NCI-H82 treated with DMSO at 0.1 percent for 48 hours (cell line): Measurements from ENCODE around the gene KIF22.
A peak's percentile ranks its signal among the peaks of the same experiment; 100 is the strongest.
"Not testable (repeated sequence)": the region's sequence is repeated elsewhere in the genome, so short reads cannot be mapped to it uniquely, and the experiment has no call there.

Source experiments
- DNase-seq: peaks from one replicate; lab custom pipeline; 2025; ENCODE audit not compliant: unreplicated experiment; lab: John Stamatoyannopoulos, UW

KIF22 gene

DNA sequence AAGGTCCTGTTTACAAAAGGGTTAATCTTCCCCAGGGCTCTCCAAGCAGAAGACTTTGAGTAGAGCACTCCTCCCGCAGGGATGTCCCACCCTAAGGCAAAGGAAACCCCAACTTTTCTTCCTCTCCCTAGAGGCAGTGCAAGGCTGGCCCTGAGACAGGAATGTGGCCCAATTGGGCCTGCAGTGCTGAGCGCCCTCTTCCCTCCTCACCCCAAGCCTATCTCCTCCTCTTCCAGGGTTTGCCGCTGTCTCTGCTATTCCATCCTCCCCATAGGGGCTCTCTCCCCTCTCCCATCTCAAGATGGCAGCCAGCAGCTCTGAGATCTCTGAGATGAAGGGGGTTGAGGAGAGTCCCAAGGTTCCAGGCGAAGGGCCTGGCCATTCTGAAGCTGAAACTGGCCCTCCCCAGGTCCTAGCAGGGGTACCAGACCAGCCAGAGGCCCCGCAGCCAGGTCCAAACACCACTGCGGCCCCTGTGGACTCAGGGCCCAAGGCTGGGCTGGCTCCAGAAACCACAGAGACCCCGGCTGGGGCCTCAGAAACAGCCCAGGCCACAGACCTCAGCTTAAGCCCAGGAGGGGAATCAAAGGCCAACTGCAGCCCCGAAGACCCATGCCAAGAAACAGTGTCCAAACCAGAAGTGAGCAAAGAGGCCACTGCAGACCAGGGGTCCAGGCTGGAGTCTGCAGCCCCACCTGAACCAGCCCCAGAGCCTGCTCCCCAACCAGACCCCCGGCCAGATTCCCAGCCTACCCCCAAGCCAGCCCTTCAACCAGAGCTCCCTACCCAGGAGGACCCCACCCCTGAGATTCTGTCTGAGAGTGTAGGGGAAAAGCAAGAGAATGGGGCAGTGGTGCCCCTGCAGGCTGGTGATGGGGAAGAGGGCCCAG, 22.4 kb downstream of the KIF22 start:
- no peak for DNase-seq

GRCh38 chr16:29813644-29814562, 23.4 kb downstream of the KIF22 start:
- no peak for DNase-seq

GRCh38 chr16:29814592-29814991, 24.0 kb downstream of the KIF22 start:
- DNase-seq, result no peak

DNA sequence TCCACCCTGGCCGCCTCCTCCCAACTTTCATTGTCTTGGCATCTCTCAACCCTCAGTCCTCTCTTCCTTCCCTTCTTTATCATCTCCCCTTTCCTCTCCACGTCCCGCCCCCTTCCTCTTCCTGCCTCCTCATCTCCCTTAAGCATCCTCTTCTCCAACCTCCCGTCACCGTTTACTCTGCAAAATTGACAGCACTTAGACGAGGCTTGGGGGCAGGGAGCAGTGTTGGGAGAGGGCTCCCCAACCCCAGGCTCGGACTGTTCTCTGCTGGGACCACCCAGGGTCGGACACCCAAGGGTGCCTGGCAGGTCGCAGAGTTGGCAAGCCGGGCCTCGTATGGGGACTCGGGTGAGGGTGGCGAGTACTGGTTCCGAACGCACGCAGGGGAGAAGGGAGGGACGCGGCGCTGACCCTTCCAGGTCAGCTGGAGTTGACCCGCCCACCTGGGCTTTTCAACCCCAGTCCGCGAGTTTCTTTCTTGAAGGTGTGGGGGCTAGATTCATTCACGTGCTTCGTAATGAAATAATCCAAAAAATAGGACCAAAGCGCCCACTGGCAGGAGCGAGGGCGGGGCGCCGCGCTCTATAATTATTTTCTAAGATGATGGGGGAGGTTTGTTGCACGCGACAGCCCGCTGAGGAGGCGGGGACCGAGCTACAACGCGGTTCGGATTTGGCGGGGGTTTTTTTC, 24.6 kb downstream of the KIF22 start:
- no peak for DNase-seq

GRCh38 chr16:29815793-29816693, 25.5 kb downstream of the KIF22 start, which contains the start of gene PAGR1:
Gene PAGR1, plus strand, starts transcription at chr16:29816152. Its CDS starts 374 bp downstream, at chr16:29816526.
- peak; percentile 95 for DNase-seq

GRCh38 chr16:29816694-29817441, 26.3 kb downstream of the KIF22 start:
- no peak for DNase-seq

DNA sequence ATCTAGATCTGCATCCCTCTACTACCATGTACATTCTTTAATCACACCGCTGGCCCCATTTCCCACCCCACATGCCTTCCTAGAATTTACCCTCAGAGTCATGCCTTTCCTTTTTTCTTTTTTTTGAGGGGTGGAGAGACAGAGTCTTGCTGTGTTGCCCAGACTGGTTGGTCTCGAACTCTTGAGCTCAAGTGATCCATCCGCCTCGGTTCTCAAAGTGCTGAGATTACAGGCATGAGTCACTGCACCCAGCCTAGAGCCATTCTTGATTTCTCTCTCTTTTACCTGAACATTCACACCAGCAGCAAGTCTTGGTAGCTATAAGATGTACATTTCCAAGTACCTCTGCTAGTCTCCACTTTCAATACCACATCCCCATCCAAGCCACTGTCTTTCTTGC, 27.5 kb downstream of the KIF22 start:
- no peak for DNase-seq

DNA sequence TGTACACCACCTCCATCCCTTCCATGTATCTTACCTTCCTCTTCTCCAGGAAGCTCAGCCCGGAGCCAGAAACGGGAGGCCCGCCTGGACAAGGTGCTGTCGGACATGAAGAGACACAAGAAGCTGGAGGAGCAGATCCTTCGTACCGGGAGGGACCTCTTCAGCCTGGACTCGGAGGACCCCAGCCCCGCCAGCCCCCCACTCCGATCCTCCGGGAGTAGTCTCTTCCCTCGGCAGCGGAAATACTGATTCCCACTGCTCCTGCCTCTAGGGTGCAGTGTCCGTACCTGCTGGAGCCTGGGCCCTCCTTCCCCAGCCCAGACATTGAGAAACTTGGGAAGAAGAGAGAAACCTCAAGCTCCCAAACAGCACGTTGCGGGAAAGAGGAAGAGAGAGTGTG, 29.0 kb downstream of the KIF22 start:
- no peak for DNase-seq

DNA sequence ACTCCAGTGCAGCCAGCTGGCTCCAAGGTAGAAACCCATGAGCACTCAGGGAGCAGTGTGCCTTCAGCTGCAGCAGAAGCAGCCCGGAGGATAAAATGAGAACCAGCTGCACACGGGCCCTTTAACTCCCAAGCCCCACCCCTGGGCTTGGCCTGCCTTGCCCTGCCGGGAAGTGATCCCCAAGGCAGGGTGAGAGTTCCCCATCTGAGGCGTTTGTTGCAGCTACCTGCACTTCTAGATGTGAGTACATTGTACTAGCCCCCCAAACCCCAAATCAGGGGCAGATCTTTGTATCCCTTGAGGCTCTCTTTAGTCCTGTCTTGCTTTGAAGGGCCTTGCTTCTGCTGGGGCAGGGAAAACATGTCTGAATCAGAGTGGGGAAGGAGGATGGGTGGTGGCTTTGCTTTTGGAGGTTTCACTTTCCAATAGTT, 29.7 kb downstream of the KIF22 start, which contains the start of gene MVP:
Gene MVP (plus strand): TSS at position 192 of the 431 bp plus-strand sequence. CDS start 10,088 bp downstream, outside the sequence.
- no peak for DNase-seq

DNA sequence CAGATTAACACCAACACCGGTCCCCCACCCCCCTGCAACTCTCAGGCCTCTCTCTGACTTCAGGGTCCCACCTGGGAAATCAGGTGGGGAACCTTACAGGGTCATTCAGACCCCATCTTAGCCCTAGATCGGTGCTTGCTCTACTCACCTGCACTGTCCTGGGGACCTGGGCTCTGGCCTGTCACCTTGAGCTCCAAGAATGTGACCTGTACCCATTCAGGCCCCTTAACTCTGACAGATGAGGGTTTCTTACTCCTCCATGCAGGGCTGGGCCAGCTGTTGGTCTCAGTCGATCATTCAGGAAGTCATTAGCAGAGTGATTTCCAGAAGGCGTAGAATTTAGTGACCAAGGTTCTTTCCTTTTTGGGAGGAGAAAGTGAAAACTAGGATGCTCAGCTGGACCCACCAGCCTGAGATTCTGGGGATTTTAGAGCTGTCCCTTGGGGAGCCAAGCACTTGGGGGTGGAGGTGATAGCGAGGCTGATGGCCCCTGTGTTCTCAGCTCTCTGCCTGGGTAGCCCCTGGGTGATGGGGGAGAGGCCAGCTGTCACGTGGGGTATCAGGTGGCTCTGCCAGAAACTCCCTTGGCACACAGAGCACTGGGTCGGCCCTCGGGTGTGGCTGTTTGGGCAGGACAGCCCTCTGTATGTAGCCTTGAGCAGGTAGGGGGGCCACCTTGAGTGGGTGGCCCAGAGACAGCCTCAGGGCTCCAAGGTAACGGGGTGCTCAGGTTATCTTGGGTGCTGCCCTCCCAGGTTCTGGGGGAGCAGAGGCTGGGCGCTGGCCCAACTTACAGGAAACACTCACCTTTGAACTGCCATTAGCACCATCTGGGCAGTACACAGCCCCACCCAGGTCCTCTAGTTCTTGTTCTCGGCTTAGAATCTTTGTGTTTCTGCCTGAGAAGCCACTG, 30.4 kb downstream of the KIF22 start:
- DNase-seq, result no peak

GRCh38 chr16:29821643-29822115, 31.1 kb downstream of the KIF22 start:
- DNase-seq, result no peak

DNA sequence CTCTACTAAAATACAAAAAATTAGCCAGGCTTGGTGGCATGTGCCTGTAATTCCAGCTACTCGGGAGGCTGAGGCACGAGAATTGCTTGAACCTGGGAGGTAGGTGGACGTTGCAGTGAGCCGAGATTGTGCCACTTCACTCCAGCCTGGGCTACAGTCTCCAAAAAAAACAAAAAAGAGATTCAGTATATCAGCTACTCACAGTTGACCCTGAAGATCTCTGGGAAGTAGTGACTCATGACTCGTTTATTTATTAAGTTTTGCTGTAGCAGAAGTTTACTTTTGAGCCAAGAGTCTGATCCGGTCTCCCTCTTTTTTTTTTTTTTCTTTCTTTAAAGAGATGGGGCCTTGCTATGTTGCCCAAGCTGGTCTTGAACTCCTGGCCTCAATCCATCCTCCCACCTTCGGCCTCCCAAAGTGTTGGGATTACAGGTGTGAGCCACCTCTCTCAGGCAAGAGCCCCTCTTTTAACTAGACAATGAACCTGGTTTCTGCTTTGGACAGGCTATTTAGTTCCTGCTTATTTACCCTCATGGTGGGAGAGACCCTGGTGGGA, 34.1 kb downstream of the KIF22 start:
- no peak for DNase-seq

DNA sequence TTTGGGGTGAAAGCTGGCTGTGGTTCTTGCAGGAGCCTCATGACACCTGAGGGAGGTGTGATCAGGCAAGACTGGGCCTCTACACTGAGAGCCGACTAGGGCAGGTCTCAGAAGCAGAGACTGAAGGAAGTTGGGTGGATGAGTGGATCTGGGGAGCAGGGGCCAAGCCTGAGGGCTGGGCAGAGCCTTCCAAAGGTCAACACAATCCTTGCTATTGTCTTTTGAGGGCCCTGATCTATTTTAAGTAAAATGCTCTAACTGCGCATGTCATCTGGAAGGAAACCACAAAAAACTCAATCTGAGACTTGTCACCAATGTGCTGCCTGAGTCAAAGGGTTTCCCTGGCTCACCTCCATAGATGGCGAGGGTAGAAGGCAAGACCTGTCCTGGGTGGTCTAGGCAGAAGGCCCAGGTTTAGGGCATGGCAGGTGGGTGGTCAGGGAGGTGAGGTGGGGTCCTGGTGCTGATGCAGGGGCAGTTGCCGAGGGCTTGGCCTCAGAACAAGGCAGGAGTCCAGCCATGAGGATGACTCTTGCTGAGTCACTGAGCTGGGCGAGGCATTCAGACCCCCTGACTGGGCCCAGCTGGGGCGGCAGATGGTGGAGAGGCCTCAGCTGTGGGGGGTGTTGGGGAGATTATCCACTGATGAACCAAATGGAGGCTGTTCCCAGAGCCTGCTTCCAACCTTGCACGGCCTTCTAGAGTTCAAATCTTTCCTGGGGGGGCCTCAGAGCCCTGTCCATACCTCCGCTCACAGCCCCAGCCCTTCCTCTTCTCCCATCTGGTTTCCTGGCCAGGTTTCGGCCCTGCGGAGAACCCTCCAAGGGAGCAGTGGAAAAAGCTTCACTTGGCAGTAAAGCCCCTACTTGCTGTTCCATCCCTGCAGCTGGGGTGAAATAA, 34.8 kb downstream of the KIF22 start:
- peak; percentile 91 for DNase-seq

DNA sequence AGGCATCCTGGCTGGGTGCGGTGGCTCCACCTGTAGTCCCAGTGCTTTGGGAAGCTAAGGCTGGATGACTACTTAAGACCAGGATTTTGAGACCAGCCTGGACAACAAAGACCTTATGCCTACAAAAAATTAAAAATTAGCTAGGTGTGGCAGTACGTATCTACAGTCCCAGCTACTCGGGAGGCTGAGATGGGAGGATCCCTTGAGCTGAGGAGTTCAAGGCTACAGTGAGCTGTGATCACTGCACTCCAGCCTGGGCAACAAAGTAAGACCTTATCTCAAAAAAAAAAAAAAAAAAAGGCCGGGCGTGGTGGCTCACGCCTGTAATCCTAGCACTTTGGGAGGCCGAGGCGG, 35.8 kb downstream of the KIF22 start:
- no peak for DNase-seq

- no peak for DNase-seq
Measured at GRCh38 chr16:29830774-29831173, 40.2 kb downstream of the KIF22 start.

GRCh38 chr16:29831490-29831889, 40.9 kb downstream of the KIF22 start:
- no peak for DNase-seq

DNA sequence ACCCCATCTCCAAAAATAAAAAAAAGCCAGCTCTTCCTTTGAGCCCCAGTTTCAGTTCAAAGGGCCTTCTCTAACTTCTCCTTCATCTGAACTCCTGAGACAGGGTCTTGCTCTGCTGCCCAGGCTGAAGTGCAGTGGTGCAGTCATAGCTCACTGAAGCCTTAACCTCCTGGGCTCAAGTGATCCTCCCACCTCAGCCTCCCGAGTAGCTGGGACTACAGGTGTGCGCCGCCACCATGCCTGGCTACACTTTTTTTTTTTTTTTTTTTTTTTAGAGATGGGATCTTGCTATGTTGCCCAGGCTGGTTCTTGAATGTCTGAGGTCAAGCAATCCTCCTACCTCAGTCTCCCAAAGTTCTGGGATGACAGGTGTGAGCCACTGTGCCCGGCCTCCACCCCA, 42.7 kb downstream of the KIF22 start:
- not testable (repeated sequence) for DNase-seq
